Body of pancreas (tissue), 4 donors: ENCODE measurements around the gene CPB1.

Experiments
- CTCF ChIP-seq, 7 experiments: fragments of 450-650 bp in 4 of 7; fragments of 200-600 bp in 3 of 7; sonication (generic) in 3 of 7; IDR thresholded peaks; one replicate each; pipeline ENCODE4 v1.5.1; 2016 to 2019; ENCODE audit warnings: antibody characterized with exemption in 7 of 7
- POLR2A ChIP-seq, 3 donors: fragments of 450-650 bp; IDR thresholded peaks; one replicate each; pipeline ENCODE4 v1.6.1; 2016; ENCODE audit warnings: antibody characterized with exemption in 3 of 3, mild to moderate bottlenecking in 2 of 3

GRCh38 chr3:148796799-148797198 lies 30.8 kb upstream of the CPB1 start:
- no peak for TF ChIP-seq POLR2A (IDR thresholded peaks at IDR 0.05)
- TF ChIP-seq CTCF (IDR thresholded peaks at IDR 0.05) = no peak
